ENCODE data around the gene DBNDD2.

The DBNDD2 gene

GRCh38 chr20:45407783-45408645 is at the start of gene DBNDD2:
Gene DBNDD2, plus strand, starts transcription at chr20:45408289. Its CDS starts 179 bp downstream, at chr20:45408468.
- no peak for DNase-seq

- no peak for DNase-seq
Measured at GRCh38 chr20:45359069-45359405, 49.1 kb upstream of the DBNDD2 start.

GRCh38 chr20:45359406-45360148 is 48.5 kb upstream of the DBNDD2 start:
- DNase-seq, result no peak

- no peak for DNase-seq
Measured at GRCh38 chr20:45361793-45362192, 46.3 kb upstream of the DBNDD2 start.

GRCh38 chr20:45362804-45363610 is 45.1 kb upstream of the DBNDD2 start, which contains the start of gene SYS1:
Gene SYS1, plus strand, starts transcription at chr20:45363156. Its CDS starts 376 bp downstream, at chr20:45363532.
- DNase-seq, result peak; percentile 99

- DNase-seq, result no peak
Measured at GRCh38 chr20:45363611-45364492, 44.2 kb upstream of the DBNDD2 start.

- no peak for DNase-seq
Measured at GRCh38 chr20:45365444-45365970, 42.6 kb upstream of the DBNDD2 start.

- DNase-seq, result no peak
Measured at GRCh38 chr20:45366192-45366591, 41.9 kb upstream of the DBNDD2 start.

- no peak for DNase-seq
Measured at GRCh38 chr20:45366631-45367030, 41.5 kb upstream of the DBNDD2 start.

- no peak for DNase-seq
Measured at GRCh38 chr20:45367126-45367525, 41.0 kb upstream of the DBNDD2 start.

- DNase-seq, result peak; percentile 57 to 76
Measured at GRCh38 chr20:45368221-45368980, 39.7 kb upstream of the DBNDD2 start.

- no peak for DNase-seq
Measured at GRCh38 chr20:45370571-45371160, 37.4 kb upstream of the DBNDD2 start.

GRCh38 chr20:45372241-45372640 is 35.8 kb upstream of the DBNDD2 start:
- DNase-seq, result no peak

GRCh38 chr20:45372646-45373352 is 35.3 kb upstream of the DBNDD2 start:
- DNase-seq, result no peak

GRCh38 chr20:45373353-45374100 is 34.6 kb upstream of the DBNDD2 start:
- DNase-seq, result peak; percentile 89 to 90

- DNase-seq, result no peak
Measured at GRCh38 chr20:45374101-45374467, 34.0 kb upstream of the DBNDD2 start.

GRCh38 chr20:45374966-45375365 is 33.1 kb upstream of the DBNDD2 start:
- no peak for DNase-seq

- DNase-seq, result no peak
Measured at GRCh38 chr20:45377269-45377668, 30.8 kb upstream of the DBNDD2 start.

- no peak for DNase-seq
Measured at GRCh38 chr20:45378191-45378590, 29.9 kb upstream of the DBNDD2 start, which contains the start of gene TP53TG5. Gene TP53TG5, minus strand, starts transcription at chr20:45378325. Its CDS starts 89 bp downstream, at chr20:45378236.
